Measurements from ENCODE around the gene PEAK1. TPM values are rescaled to one million over a fixed set of nuclear protein-coding genes. Genes with fewer than 3 reads are reported as not detected.

The PEAK1 gene
- total RNA-seq, 1 experiment from 2014 or later: 36.7 TPM

- BruUV-seq (replicated peaks): no TSS peak
- no peak for TF ChIP-seq CTCF (conservative IDR thresholded peaks at IDR 0.05; ENCODE audit: low read depth, low read length)
- no peak for TF ChIP-seq EZH2 (IDR thresholded peaks at IDR 0.05; ENCODE audit: borderline replicate concordance, low read depth, low read length, poor library complexity, severe bottlenecking)
- peaks cover 49% of the 10 kb centered on the region for H3K4me1 ChIP-seq (ENCODE audit: insufficient read depth, low read length, poor library complexity, severe bottlenecking)
- ChIA-PET CTCF (no interaction called here), POLR2A (ENCODE audit: low non-redundant PET) (no interaction called here)
- no peak for DNase-seq (ENCODE audit: low spot score)
- no peak overlapping the region for H3K4me3 ChIP-seq (ENCODE audit: low read depth, low read length, poor library complexity, severe bottlenecking)
- no peak overlapping the region for H3K27ac ChIP-seq (ENCODE audit: low read depth, low read length, poor library complexity, severe bottlenecking)
- intact Hi-C loops (cut with micrococcal nuclease; ENCODE audit: unreplicated experiment): loop anchor here (10.0 kb wide), 1 partner anchor 692 kb away; no protein-coding TSS in a partner anchor
- H3K36me3 ChIP-seq (ENCODE audit: insufficient read depth, low read length, poor library complexity, severe bottlenecking): no peaks in the 10 kb centered on the region
- H3K27me3 ChIP-seq (replicated peaks; ENCODE audit: insufficient read depth, low read depth, low read length, poor library complexity): no peaks in the 10 kb centered on the region
- no peaks in the 10 kb centered on the region for H3K9me3 ChIP-seq (ENCODE audit: low read depth, low read length, poor library complexity, severe bottlenecking)
These were observed 236.8 kb downstream of the PEAK1 start for GRCh38 chr15:77183066-77183465.

DNA sequence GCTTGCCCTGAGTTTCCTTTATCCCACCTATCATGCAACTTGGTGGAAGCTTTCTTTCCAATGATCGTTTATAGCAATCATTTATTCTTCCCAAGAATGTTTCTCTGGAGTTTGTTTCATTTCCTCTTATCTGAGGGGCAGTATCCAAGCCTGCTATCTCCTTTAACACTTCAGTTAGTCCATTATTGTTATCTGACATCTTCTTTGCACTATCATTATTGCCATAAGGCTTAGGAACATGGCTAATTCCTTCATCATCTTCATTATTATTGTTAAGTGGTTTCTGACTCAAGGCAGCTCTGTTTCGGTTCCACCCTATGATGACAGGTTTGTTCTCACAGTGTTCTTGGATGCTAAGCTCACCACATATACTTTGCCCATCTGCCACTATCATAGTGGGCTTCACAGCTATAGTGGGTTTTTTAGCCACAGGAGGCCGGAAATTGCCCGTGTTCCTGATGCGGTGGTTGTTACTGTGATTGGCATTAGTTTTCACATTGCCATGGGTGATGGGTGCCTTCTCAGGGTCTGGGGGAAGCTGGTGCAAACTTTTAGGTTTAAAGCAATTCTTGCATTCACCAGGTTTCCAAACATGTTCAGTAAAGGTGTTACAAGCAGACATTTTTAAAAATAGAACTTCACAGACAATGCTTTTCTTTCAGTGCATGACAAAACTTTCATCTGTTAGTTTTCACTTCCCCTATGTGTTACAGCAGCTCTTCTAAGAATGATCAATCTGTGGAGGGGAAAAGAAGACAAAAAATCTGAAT lies 238.4 kb downstream of the PEAK1 start:
- POLR2A ChIA-PET (ENCODE audit: low non-redundant PET): no interaction called here
- no peak overlapping the region for H3K4me3 ChIP-seq (ENCODE audit: low read depth, low read length, poor library complexity, severe bottlenecking)
- no peaks in the 10 kb centered on the region for H3K27me3 ChIP-seq (replicated peaks; ENCODE audit: insufficient read depth, low read depth, low read length, poor library complexity)
- no TSS peak for BruUV-seq (replicated peaks)
- no peaks in the 10 kb centered on the region for H3K9me3 ChIP-seq (ENCODE audit: low read depth, low read length, poor library complexity, severe bottlenecking)
- DNase-seq (ENCODE audit: low spot score): no peak
- intact Hi-C loops (cut with micrococcal nuclease; ENCODE audit: unreplicated experiment): loop anchor here (10.0 kb wide), 1 partner anchor 693 kb away; no protein-coding TSS in a partner anchor
- CTCF ChIA-PET: no interaction called here
- TF ChIP-seq EZH2 (IDR thresholded peaks at IDR 0.05; ENCODE audit: borderline replicate concordance, low read depth, low read length, poor library complexity, severe bottlenecking) (no peak), CTCF (conservative IDR thresholded peaks at IDR 0.05; ENCODE audit: low read depth, low read length) (no peak)
- no peaks in the 10 kb centered on the region for H3K36me3 ChIP-seq (ENCODE audit: insufficient read depth, low read length, poor library complexity, severe bottlenecking)
- peaks cover 33% of the 10 kb centered on the region for H3K4me1 ChIP-seq (ENCODE audit: insufficient read depth, low read length, poor library complexity, severe bottlenecking)
- peak overlapping the region; percentile 55 for H3K27ac ChIP-seq (ENCODE audit: low read depth, low read length, poor library complexity, severe bottlenecking)

DNA sequence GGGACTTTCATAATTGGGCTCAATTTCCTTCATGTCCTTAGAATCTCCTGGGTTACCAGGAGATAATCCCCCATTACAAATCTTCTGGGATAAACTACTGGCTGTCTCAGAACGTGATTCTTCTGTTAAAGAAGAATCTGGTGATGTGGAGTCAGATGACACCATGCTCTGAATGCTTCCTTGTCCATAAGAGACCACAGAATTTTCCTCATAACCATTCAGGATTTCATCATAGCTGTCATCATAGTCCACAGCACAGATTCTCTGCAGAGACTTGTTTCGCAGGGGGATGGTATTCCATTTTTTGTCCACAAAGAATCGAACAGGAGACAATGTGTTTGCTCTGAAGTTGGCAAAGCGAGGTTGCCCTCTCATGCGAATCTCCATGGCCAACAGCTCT lies 239.1 kb downstream of the PEAK1 start:
- Histone ChIP-seq H3K4me1 (ENCODE audit: insufficient read depth, low read length, poor library complexity, severe bottlenecking) (peaks cover 26% of the 10 kb centered on the region), H3K9me3 (ENCODE audit: low read depth, low read length, poor library complexity, severe bottlenecking) (no peaks in the 10 kb centered on the region), H3K36me3 (ENCODE audit: insufficient read depth, low read length, poor library complexity, severe bottlenecking) (no peaks in the 10 kb centered on the region), H3K27ac (ENCODE audit: low read depth, low read length, poor library complexity, severe bottlenecking) (peak overlapping the region; percentile 55), H3K27me3 (replicated peaks; ENCODE audit: insufficient read depth, low read depth, low read length, poor library complexity) (no peaks in the 10 kb centered on the region), H3K4me3 (ENCODE audit: low read depth, low read length, poor library complexity, severe bottlenecking) (no peak overlapping the region)
- intact Hi-C loops (cut with micrococcal nuclease; ENCODE audit: unreplicated experiment): loop anchor here (10.0 kb wide), 1 partner anchor 694 kb away; no protein-coding TSS in a partner anchor
- DNase-seq (ENCODE audit: low spot score): no peak
- TF ChIP-seq EZH2 (IDR thresholded peaks at IDR 0.05; ENCODE audit: borderline replicate concordance, low read depth, low read length, poor library complexity, severe bottlenecking) (no peak), CTCF (conservative IDR thresholded peaks at IDR 0.05; ENCODE audit: low read depth, low read length) (no peak)
- POLR2A ChIA-PET (ENCODE audit: low non-redundant PET): no interaction called here
- BruUV-seq (replicated peaks): no TSS peak
- CTCF ChIA-PET: no interaction called here
